ENCODE results near the gene HEPHL1.

- TF ChIP-seq CTCF (IDR thresholded peaks at IDR 0.05): no peak
- no peak for TF ChIP-seq ZFX (IDR thresholded peaks at IDR 0.05; ENCODE audit: borderline replicate concordance)
Observed at GRCh38 chr11:94111241-94111640, 90.1 kb downstream of the HEPHL1 start.
